Gastrocnemius medialis (tissue), 4 donors: ENCODE data around the gene TLE5. TPM values are rescaled to one million over a fixed set of nuclear protein-coding genes. Genes with fewer than 3 reads are reported as not detected.

Experiments used
- ATAC-seq, 2 donors: fragments of 150-250 bp; one replicate each; pipeline ENCODE4 v1.9.1; 2016
- DNase-seq, 2 donors: peaks; one replicate each; pipeline ENCODE4 v3.0.0-alpha.2; 2019
- H3K27ac ChIP-seq, 4 donors: fragments of 200-600 bp; sonication (generic); 1 replicate in 1 of 4; 2 replicates in 3 of 4; pipeline ENCODE4 v1.5.1; 2016 to 2018; ENCODE audit warnings: mild to moderate bottlenecking in 2 of 4, moderate library complexity in 1 of 4
- H3K27me3 ChIP-seq, 3 donors: fragments of 200-600 bp; sonication (generic) in 2 of 3; 1 replicate in 1 of 3; 2 replicates in 2 of 3; pipeline versions ENCODE4 v1.5.1 to v1.6.0; 2016 to 2019; ENCODE audit warnings: mild to moderate bottlenecking in 1 of 3, moderate library complexity in 1 of 3
- H3K36me3 ChIP-seq, 2 donors: fragments of 200-600 bp; sonication (generic) in 1 of 2; one replicate each; pipeline ENCODE4 v1.5.1; 2017 to 2018
- H3K4me1 ChIP-seq, 2 donors: fragments of 200-600 bp; sonication (generic) in 1 of 2; one replicate each; pipeline ENCODE4 v1.5.1; 2016 to 2017; ENCODE audit warnings: mild to moderate bottlenecking in 2 of 2
- H3K4me3 ChIP-seq, 4 donors: fragments of 200-600 bp; sonication (generic) in 3 of 4; 1 replicate in 1 of 4; 2 replicates in 3 of 4; pipeline ENCODE4 v1.5.1; 2016 to 2019; ENCODE audit warnings: mild to moderate bottlenecking in 2 of 4
- H3K9me3 ChIP-seq, 3 donors: fragments of 200-600 bp; sonication (generic) in 2 of 3; 1 replicate in 1 of 3; 2 replicates in 2 of 3; pipeline ENCODE4 v1.5.1; 2016 to 2019
- CTCF ChIP-seq, 5 experiments: fragments of 450-650 bp in 3 of 5; fragments of 200-600 bp in 2 of 5; sonication (generic) in 2 of 5; IDR thresholded peaks in 4 of 5; conservative IDR thresholded peaks in 1 of 5; 1 replicate in 4 of 5; 2 replicates in 1 of 5; pipeline ENCODE4 v1.5.1; 2016 to 2019; ENCODE audit warnings: antibody characterized with exemption in 5 of 5, mild to moderate bottlenecking in 3 of 5, moderate library complexity in 3 of 5
- POLR2A ChIP-seq, 2 donors: fragments of 450-650 bp; IDR thresholded peaks; one replicate each; pipeline ENCODE4 v1.6.1; 2017; ENCODE audit warnings: antibody characterized with exemption in 2 of 2, mild to moderate bottlenecking in 2 of 2, moderate library complexity in 2 of 2
- in situ Hi-C, 4 donors: fragments of 200-750 bp; cut with MboI; loops; one replicate each; pipeline versions ENCODE4 v1.15.0 to v1.8.0; 2017; ENCODE audit warnings: low sequenced_read_pairs in 4 of 4
- intact Hi-C: fragments of 100-400 bp; cut with DNase I; formaldehyde crosslinking; loops from one replicate; pipeline ENCODE4 v1.15.1; 2023; ENCODE audit warnings: low total_unique reads
- total RNA-seq, 4 donors: library from RNA; depleted of rRNA; stranded (reverse); fragments of >200 nt; gene quantifications; one replicate each; pipeline versions ENCODE4 v1.1.0 to v1.2.3, GENCODE V29; 2016

TLE5 gene
- total RNA-seq, 4 donors from 2014 or later, result 437 to 686 (median 474) TPM

GRCh38 chr19:3047496-3048189, 14.7 kb downstream of the TLE5 start:
- Histone ChIP-seq H3K27me3 (no peaks in the 10 kb centered on the region), H3K4me3 (peak overlapping the region; percentile 49 to 67 (median 54)), H3K36me3 (no peaks in the 10 kb centered on the region), H3K27ac (peak overlapping the region; percentile 59 to 86 (median 73)), H3K9me3 (no peaks in the 10 kb centered on the region), H3K4me1 (peaks cover 5 to 8% of the 10 kb centered on the region in 2 donors)
- TF ChIP-seq CTCF (IDR thresholded peaks at IDR 0.05 in 4 of 5, conservative IDR thresholded peaks at IDR 0.05 in 1 of 5) (no peak), POLR2A (IDR thresholded peaks at IDR 0.05) (peak in 1 of 2 donors; percentile 41)
- intact Hi-C loops (no loop called here), in situ Hi-C loops (no loop called here)
- peak; percentile 83 to 94 for ATAC-seq
- peak; percentile 81 to 84 for DNase-seq

GRCh38 chr19:3046698-3047495, 15.4 kb downstream of the TLE5 start:
- Histone ChIP-seq H3K27me3 (no peaks in the 10 kb centered on the region), H3K9me3 (no peaks in the 10 kb centered on the region), H3K4me1 (peaks cover 5 to 8% of the 10 kb centered on the region in 2 donors), H3K27ac (peak overlapping the region; percentile 59 to 86 (median 73)), H3K36me3 (no peaks in the 10 kb centered on the region), H3K4me3 (peak overlapping the region; percentile 49 to 67 (median 54))
- intact Hi-C loops, result no loop called here
- no peak for DNase-seq
- ATAC-seq, result no peak
- in situ Hi-C loops, result no loop called here
- TF ChIP-seq POLR2A (IDR thresholded peaks at IDR 0.05), result no peak

- in situ Hi-C loops, result no loop called here
- intact Hi-C loops, result no loop called here
- H3K36me3 ChIP-seq, result no peaks in the 10 kb centered on the region
- peaks cover 5 to 8% of the 10 kb centered on the region in 2 donors for H3K4me1 ChIP-seq
- no peaks in the 10 kb centered on the region for H3K27me3 ChIP-seq
- no peak for DNase-seq
- peak overlapping the region in 1 of 4 donors; percentile 67 for H3K4me3 ChIP-seq
- H3K9me3 ChIP-seq, result no peaks in the 10 kb centered on the region
- ATAC-seq, result no peak
- no peak for TF ChIP-seq POLR2A (IDR thresholded peaks at IDR 0.05)
- no peak for TF ChIP-seq CTCF (IDR thresholded peaks at IDR 0.05 in 4 of 5, conservative IDR thresholded peaks at IDR 0.05 in 1 of 5)
- peak overlapping the region; percentile 54 to 86 (median 64) for H3K27ac ChIP-seq
These were observed 16.2 kb downstream of the TLE5 start for GRCh38 chr19:3045885-3046697.

GRCh38 chr19:3045191-3045590, 17.1 kb downstream of the TLE5 start:
- H3K36me3 ChIP-seq, result no peaks in the 10 kb centered on the region
- H3K27me3 ChIP-seq, result no peaks in the 10 kb centered on the region
- H3K27ac ChIP-seq, result no peak overlapping the region
- no peak overlapping the region for H3K4me3 ChIP-seq
- peaks cover 5 to 10% of the 10 kb centered on the region in 2 donors for H3K4me1 ChIP-seq
- DNase-seq, result no peak
- H3K9me3 ChIP-seq, result no peaks in the 10 kb centered on the region
- no peak for ATAC-seq
- TF ChIP-seq CTCF (IDR thresholded peaks at IDR 0.05 in 4 of 5, conservative IDR thresholded peaks at IDR 0.05 in 1 of 5), result no peak
- intact Hi-C loops, result no loop called here
- in situ Hi-C loops, result no loop called here
